ENCODE results near the gene BEST1. TPM values are rescaled to one million over a fixed set of nuclear protein-coding genes. Genes with fewer than 3 reads are reported as not detected.

The BEST1 gene
- total RNA-seq (under 1 TPM; 0.14 to 0.25 TPM), total RNA-seq (0 to 15.2 (median 0.34) reads per million in 172 experiments)
- polyA plus RNA-seq (2013, experiment 1 of 2) = 3.0 TPM
- polyA plus RNA-seq (2013, experiment 2 of 2) = 4.7 TPM

GRCh38 chr11:61950035-61950547 is at the start of gene BEST1:
TSS of gene BEST1 (plus strand) at chr11:61950351. CDS start at chr11:61951807, 1,456 bp downstream.
- peaks cover 30% of the 10 kb centered on the region for H3K27me3 Mint-ChIP-seq
- intact Hi-C loops (cut with DNase I, micrococcal nuclease) = no loop called here
- no peak for DNase-seq
- ChIA-PET POLR2A (interaction anchor here (1.1 to 3.6 kb wide), 2 partner anchors 8 to 18 kb away, joined by 3 to 20 read pairs; partner anchors contain the start of gene FTH1), CTCF (interaction anchor here (0.7 to 3.5 kb wide), 2 partner anchors 51 to 132 kb away, joined by 3 to 20 read pairs; no protein-coding TSS in a partner anchor)
- H3K4me3 Mint-ChIP-seq = no peak within 1 kb of the TSS
- no peak within 1 kb of the TSS for H3K27ac Mint-ChIP-seq
- peaks cover 0 to 6% of the 10 kb centered on the region in 2 experiments for H3K9me3 ChIP-seq (ENCODE audit: control insufficient read depth in 1 of 2, insufficient read depth in 1 of 2, low read length in 2 of 2)
- no peaks in the 10 kb centered on the region for H3K9me3 Mint-ChIP-seq
- no peak for ATAC-seq (ENCODE audit: poor library complexity)
- no peaks in the 10 kb centered on the region for H3K36me3 ChIP-seq (ENCODE audit: insufficient read depth, low read length)
- H3K27me3 ChIP-seq (ENCODE audit: control insufficient read depth in 1 of 2, insufficient read depth in 2 of 2, low read length in 2 of 2) = peaks cover 14 to 15% of the 10 kb centered on the region in 2 experiments
- no peaks in the 10 kb centered on the region for H3K36me3 Mint-ChIP-seq (ENCODE audit: low read depth)
- H3K4me1 ChIP-seq (ENCODE audit: insufficient read depth, low read length) = peaks cover 11% of the 10 kb centered on the region
- no peak within 1 kb of the TSS for H3K4me3 ChIP-seq (ENCODE audit: low read length)
- peaks cover 3% of the 10 kb centered on the region for H3K4me1 Mint-ChIP-seq (ENCODE audit: low read depth)
- H3K27ac ChIP-seq (ENCODE audit: low read depth in 1 of 2, low read length in 2 of 2) = no peak within 1 kb of the TSS
- TF ChIP-seq CTCF (IDR thresholded peaks at IDR 0.05) = no peak

- Histone ChIP-seq H3K4me1 (ENCODE audit: insufficient read depth, low read length) (peaks cover 13% of the 10 kb centered on the region), H3K27me3 (ENCODE audit: control insufficient read depth in 1 of 2, insufficient read depth in 2 of 2, low read length in 2 of 2) (no peaks in the 10 kb centered on the region), H3K4me3 (ENCODE audit: low read length) (no peak overlapping the region), H3K36me3 (ENCODE audit: insufficient read depth, low read length) (no peaks in the 10 kb centered on the region), H3K9me3 (ENCODE audit: control insufficient read depth in 1 of 2, insufficient read depth in 1 of 2, low read length in 2 of 2) (no peaks in the 10 kb centered on the region), H3K27ac (ENCODE audit: low read depth in 1 of 2, low read length in 2 of 2) (no peak overlapping the region)
- TF ChIP-seq CTCF (IDR thresholded peaks at IDR 0.05) = no peak
- H3K27me3 Mint-ChIP-seq = no peaks in the 10 kb centered on the region
- no peak overlapping the region for H3K27ac Mint-ChIP-seq
- H3K4me3 Mint-ChIP-seq = no peak overlapping the region
- H3K9me3 Mint-ChIP-seq = no peaks in the 10 kb centered on the region
- ATAC-seq (ENCODE audit: poor library complexity) (no peak), DNase-seq (no peak)
- intact Hi-C loops (cut with DNase I, micrococcal nuclease) = no loop called here
- ChIA-PET POLR2A (no interaction called here), CTCF (interaction anchor here (7.0 to 8.1 kb wide), 2 partner anchors 183 to 207 kb away, joined by 132 to 207 read pairs; no protein-coding TSS in a partner anchor)
- H3K4me1 Mint-ChIP-seq (ENCODE audit: low read depth) = peaks cover 6% of the 10 kb centered on the region
- H3K36me3 Mint-ChIP-seq (ENCODE audit: low read depth) = no peaks in the 10 kb centered on the region
These were observed 48.8 kb upstream of the BEST1 start for GRCh38 chr11:61901397-61901796.

DNA sequence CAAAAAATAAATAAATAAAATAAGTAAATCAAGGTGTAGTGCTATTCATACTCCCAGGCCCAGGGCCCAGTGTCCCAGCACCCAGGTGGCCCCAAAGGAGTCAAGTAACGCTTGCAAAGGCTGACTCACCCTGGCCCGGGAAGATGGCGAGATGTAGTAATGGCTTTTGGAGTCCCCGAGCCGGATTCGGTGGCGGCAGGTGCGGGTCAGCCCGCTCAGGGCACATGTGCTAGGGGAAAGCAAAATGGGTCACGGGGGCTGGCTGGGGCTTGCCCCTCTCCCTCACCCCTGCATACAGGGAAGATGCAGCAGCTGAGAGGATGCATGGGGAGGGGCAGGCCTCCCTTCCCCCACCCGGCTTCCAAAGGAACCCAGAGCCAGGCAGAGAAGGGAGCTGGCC is 47.8 kb upstream of the BEST1 start:
- intact Hi-C loops (cut with DNase I, micrococcal nuclease) = no loop called here

More for the DNA sequence above, 47.8 kb upstream of the BEST1 start:
- H3K27me3 ChIP-seq (ENCODE audit: control insufficient read depth in 1 of 2, insufficient read depth in 2 of 2, low read length in 2 of 2) = no peaks in the 10 kb centered on the region
- peaks cover 13% of the 10 kb centered on the region for H3K4me1 ChIP-seq (ENCODE audit: insufficient read depth, low read length)
- peaks cover 6% of the 10 kb centered on the region for H3K4me1 Mint-ChIP-seq (ENCODE audit: low read depth)
- H3K4me3 ChIP-seq (ENCODE audit: low read length) = no peak overlapping the region
- no peak overlapping the region for H3K27ac ChIP-seq (ENCODE audit: low read depth in 1 of 2, low read length in 2 of 2)
- TF ChIP-seq CTCF (IDR thresholded peaks at IDR 0.05) = no peak
- no peak overlapping the region for H3K27ac Mint-ChIP-seq
- H3K36me3 ChIP-seq (ENCODE audit: insufficient read depth, low read length) = no peaks in the 10 kb centered on the region
- ChIA-PET POLR2A (no interaction called here), CTCF (interaction anchor here (0.8 to 8.1 kb wide), 2 partner anchors 105 to 182 kb away, joined by 3 to 207 read pairs; no protein-coding TSS in a partner anchor)
- H3K27me3 Mint-ChIP-seq = no peaks in the 10 kb centered on the region
- no peaks in the 10 kb centered on the region for H3K36me3 Mint-ChIP-seq (ENCODE audit: low read depth)
- ATAC-seq (ENCODE audit: poor library complexity) = no peak
- DNase-seq = no peak
- no peak overlapping the region for H3K4me3 Mint-ChIP-seq
- no peaks in the 10 kb centered on the region for H3K9me3 ChIP-seq (ENCODE audit: control insufficient read depth in 1 of 2, insufficient read depth in 1 of 2, low read length in 2 of 2)
- no peaks in the 10 kb centered on the region for H3K9me3 Mint-ChIP-seq
